ENCODE data around the gene KAZALD1.

The KAZALD1 gene

DNA sequence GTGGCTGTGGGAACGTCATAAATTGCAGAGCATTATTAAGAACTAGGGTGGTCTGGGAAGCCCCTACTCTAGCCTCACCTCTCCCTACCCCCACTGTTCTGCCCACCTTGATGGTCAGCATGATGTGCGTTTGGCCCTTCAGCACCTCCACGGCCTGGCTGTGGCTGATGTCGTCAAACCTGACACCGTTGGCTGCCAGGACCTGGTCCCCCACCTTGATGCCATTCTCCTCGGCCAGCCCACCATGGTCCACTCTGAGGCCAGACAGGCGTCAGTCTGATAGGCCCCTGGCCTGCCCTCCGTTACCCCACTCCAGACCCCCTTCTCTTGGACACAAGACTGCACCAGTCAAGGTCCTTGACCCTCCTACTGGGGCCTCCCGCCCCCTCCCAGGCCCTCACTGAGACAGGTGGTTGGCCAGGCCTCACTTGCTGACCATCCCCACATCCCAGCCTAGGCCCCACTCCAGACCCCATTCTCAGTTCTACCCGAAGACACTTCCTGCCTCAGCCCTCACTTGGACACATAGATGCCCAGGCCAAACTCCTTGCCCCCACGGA lies 40.0 kb upstream of the KAZALD1 start:
- no peak for DNase-seq
- TF ChIP-seq POLR2A (IDR thresholded peaks at IDR 0.05; ENCODE audit: low read length) (no peak), GATA1 (IDR thresholded peaks at IDR 0.05; ENCODE audit: low read depth, low read length) (no peak)

DNA sequence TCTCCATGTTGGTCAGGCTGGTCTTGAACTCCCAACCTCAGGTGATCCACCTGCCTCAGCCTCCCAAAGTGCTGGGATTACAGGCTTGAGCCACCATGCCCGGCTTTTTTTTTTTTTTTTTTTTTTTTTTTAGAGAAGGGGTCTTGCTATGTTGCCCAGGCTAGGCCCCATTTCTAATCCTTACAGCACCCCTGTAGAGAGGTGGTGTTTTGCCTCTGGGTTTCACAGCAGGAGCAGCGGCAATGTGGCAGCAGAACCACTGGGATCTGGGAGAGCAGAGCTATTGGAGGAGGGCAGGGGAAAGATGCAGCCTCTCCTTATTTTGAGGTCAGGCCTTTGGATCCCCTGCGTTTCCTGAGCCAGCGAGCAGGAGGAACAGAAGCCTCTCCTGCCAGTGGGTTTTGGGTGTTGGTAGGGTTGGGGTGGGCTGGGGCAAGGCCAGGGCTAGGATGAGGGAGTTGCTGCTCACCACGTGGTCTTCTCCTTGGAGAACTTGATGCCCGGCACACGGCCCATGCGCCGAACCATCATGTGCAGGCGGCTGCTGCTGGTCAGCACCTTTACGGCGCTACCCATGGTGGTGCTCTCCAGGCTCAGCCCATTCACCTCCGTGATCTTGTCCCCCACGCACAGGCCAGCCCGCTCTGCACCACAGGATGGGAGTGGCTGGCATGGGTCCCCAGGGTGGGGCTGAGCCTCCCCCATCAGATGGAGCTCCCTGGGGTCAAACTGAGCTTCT lies 38.7 kb upstream of the KAZALD1 start:
- DNase-seq: no peak
- TF ChIP-seq POLR2A (IDR thresholded peaks at IDR 0.05; ENCODE audit: low read length) (no peak), GATA1 (IDR thresholded peaks at IDR 0.05; ENCODE audit: low read depth, low read length) (no peak)

DNA sequence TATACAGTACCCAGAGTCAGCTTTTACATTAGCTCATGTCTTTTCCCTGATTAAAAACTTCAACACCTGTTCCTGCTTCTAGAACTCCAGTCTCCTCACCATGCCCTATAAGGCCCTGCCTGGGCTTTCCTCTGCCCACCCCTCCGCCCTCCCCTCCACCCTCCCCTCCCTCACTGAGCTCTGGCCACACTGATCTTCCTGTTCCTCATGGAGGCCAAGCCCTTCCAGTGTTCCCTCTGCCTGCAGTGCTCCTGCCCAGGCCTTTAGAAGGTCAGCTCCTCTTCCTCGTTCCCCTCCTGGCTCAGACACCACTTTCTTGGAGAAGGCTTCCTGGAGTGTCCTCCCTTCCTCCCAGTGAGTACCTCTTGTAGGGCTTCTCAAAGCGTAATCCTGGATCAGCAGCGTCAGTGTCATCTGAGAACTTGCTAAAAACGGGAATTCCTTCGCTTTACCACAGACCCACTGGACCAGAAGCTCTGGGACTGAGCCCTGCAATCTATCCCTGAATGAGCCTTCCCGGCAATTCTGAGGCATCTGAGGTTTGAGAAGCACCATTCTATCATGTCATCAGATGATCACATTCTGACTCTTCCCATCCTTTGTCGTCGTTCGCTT lies 34.6 kb upstream of the KAZALD1 start:
- TF ChIP-seq GATA1 (IDR thresholded peaks at IDR 0.05; ENCODE audit: low read depth, low read length): no peak
- no peak for DNase-seq

DNA sequence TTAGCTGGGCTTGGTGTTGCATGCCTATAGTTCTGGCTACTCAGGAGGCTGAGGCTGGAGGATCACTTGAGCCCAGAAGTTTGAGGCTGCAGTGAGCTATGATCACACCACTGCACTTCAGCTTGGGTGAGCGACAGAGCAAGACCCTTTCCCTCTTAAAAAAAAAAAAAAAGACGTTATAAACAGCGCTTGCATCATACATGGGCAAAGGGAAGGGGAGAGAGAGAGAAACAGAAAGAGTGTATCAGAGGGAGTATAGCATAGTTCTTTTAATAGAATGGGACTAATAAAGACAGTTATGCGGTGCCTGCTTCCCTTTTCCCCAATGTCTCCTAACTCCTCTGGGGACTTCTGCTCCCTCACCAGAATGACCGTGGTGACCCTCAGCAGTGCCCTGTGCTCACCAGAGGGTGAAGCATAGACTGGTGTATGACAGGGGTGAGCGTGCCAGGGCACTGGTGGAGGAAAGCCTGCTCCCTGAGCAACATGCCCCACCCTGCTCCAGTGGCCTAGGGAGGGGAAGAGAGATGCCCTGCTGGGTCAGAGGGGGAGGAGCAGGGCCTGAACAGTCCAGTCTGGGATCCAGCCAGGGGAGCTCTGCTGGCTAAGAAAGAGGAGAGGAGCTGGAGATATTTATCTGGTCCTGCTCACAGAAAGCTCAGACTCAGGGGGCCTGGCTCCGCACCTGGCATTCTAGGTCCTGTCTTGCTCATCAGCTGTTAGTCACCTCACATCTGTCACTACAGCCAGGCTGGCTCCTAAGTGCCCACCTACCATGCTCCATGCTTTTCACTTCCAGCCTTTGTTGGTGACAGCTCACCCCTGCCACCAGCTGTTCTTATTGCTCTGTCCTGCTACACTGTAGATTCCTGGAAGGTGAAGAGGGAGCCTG lies 33.1 kb upstream of the KAZALD1 start:
- TF ChIP-seq POLR2A (IDR thresholded peaks at IDR 0.05; ENCODE audit: low read length) (no peak), GATA1 (IDR thresholded peaks at IDR 0.05; ENCODE audit: low read depth, low read length) (no peak)
- DNase-seq: no peak

DNA sequence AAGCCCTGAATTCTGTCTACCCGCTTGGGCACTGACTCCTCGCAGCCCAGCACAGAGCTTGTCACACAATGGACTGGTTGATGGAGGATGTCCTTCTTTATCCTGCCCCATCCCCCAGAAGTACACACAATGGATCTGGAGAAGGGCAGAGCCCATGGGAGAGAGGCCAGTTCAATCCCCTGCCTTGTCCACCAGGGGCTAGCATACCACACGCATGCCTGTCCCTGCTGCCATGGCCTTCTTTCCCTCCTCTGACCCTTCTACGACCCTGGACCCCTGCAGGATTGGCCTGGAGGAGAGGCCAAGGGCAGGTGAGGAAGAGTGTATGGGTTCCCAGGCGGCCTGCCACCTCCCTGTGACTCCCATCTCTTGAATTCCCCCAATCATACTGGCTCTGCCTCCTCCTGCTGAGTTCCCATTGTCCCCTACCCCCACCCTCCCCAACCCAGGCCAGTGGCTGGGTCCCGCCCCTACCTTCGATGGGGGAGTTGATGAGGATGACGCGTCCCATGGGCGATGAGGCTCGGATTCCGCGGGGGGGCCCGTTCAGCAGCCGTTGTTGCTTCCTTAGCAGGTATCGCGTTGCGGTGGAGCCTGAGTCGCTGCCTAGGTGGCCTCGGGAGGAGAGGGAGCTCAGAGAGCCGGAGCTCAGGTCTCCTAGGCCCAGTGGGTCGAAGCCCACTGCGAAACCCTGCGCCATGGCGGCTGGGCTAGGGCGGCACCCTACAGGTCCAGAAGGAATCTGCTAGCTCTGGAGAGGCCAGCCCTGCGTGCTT lies 32.1 kb upstream of the KAZALD1 start:
- TF ChIP-seq POLR2A (IDR thresholded peaks at IDR 0.05; ENCODE audit: low read length) (no peak), GATA1 (IDR thresholded peaks at IDR 0.05; ENCODE audit: low read depth, low read length) (no peak)
- no peak for DNase-seq

DNA sequence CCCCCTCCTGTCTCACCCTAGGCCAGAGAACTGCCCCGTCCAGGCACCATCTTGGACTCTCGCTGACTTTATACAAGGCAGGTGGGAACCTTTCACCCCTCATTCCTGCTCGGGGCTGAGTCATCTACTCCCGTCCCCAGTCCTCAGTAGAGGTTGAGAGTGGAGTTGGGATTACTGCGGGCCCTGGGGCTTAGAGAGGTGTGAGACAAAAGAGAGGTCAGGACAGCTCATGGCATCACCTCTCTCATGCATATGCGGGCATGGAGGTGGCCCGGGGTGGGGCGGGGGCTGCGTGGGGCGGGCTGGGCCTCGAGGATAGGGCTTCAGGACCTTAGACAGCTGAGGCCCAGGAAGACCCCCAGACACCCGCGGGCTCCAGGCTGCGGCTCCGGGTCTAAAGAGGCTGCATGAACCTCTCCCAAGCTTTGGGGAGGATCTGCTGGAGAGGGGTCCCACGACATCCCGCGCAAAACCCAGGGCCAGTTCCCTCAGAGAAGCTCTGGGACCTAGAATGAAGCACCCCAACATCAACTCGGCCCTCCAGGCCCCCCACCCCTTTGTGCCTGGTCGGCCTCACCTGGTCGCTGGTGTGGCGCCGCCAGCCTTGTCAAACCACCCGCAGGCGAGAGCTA lies 31.2 kb upstream of the KAZALD1 start:
- no peak for TF ChIP-seq POLR2A (IDR thresholded peaks at IDR 0.05; ENCODE audit: low read length)
- TF ChIP-seq GATA1 (IDR thresholded peaks at IDR 0.05; ENCODE audit: low read depth, low read length): no peak
- no peak for DNase-seq

DNA sequence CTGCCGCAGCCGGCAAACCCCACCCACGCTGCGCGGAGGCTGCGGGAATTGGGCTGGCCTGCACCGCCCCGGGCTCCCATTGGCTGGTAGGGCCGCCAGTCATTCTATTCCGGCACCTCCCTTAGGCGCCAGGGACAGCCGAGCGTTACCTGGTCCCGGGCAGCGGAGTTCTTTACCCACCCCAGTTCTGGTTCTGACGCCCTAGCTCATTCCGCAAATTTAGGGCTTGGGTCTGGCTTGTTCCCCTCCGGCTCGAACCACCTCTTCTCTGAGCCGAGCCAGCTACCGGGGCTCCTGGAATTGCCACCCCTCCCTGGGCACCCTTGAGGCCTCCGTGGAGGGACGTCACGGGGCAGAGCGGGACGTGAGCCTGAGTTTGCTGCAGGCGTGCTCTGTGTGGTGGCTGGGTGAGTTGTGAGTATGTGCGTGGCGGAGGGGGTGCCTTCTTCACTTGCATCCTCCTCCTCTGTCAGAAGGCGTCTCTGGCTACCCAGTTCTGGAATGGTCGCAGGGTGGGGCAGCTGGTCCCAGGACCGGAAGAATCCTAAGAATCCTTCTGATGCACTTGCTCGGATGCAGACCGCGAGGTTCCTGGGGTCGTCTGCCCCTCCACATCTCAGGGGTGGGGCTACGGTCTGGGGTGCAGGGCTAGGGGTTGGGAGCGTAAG lies 30.5 kb upstream of the KAZALD1 start, which contains the start of the genes PDZD7 and SFXN3:
PDZD7 (minus strand) TSS at position 2 of the 668 bp plus-strand sequence. CDS start 910 bp downstream, outside the sequence.
SFXN3 (plus strand) TSS at position 107 of the 668 bp plus-strand sequence. CDS start 3,461 bp downstream, outside the sequence.
- TF ChIP-seq POLR2A (IDR thresholded peaks at IDR 0.05; ENCODE audit: low read length): peak; percentile 48
- no peak for TF ChIP-seq GATA1 (IDR thresholded peaks at IDR 0.05; ENCODE audit: low read depth, low read length)
- peak; percentile 94 to 97 for DNase-seq

DNA sequence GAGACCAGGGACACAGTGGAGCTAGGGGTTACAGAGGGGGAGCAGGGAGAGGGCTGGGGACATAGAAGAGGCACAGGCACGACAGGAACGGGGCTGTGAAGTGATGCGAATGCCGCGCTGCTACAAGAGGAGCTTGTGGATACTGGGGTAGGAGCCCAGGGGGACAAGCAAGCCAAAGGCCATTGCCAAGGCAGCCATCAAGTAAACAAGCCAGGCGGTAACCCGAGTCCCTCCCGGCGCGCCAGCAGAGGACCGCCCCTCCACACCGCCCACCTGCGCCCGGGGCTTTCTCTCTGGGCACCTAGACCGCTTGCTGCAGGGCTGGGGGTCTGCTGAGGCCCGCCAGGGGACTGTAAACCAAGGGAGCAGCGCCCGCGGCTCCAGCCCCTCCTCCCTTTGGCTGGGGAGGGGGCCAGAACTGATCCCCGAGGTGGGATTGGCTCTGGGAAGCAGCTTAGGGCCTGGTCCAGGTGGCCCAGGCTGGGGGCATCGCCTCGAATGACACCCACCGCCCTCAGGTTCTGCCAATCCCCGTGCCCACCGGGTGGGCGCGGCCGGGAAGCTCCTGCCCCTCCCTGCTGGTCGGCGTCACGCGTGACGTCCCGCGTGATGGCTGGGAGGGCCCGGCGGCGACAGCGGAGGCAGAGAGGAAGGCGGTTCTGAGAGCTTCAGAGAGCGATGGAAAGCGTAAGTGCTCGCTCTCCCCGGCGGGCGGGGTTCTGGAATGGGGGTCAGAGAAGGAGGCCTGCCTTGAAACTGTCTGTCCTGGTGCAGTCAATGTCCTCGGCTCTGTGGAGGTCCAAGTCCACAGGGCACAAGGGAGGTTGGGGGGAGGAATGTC lies 29.8 kb upstream of the KAZALD1 start:
- TF ChIP-seq POLR2A (IDR thresholded peaks at IDR 0.05; ENCODE audit: low read length): no peak
- no peak for TF ChIP-seq GATA1 (IDR thresholded peaks at IDR 0.05; ENCODE audit: low read depth, low read length)
- DNase-seq: peak; percentile 62 to 81

DNA sequence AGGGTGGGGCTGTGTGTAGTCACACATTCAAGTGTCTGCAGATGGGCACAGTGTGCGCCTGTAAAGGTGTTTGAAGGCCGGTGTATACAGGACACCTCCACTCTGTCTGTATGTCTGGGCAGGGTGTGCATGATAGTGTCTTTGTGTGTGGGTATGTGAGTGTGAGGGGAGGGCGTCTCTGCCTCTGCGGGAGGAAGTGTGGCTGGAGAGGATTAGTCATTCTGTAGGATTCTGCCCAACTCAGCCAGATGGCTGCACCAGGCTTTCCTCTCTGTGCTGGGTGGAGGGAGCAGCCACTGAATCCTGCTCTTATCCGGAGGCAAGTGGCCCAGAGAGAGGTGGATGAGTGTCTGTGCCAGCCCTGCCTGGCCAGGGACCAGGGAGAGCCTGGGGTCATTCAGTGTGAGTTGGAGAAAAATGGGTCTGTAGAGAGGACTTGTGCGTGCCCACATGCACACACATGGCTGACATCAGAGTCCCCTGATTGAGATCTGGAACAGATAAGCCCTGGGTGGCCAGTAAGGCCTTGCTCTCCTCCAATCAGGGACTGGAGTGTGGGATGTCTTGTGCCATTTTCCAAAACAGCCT lies 29.1 kb upstream of the KAZALD1 start:
- DNase-seq: peak; percentile 37 to 61
- TF ChIP-seq POLR2A (IDR thresholded peaks at IDR 0.05; ENCODE audit: low read length) (peak; percentile 79), GATA1 (IDR thresholded peaks at IDR 0.05; ENCODE audit: low read depth, low read length) (no peak)

DNA sequence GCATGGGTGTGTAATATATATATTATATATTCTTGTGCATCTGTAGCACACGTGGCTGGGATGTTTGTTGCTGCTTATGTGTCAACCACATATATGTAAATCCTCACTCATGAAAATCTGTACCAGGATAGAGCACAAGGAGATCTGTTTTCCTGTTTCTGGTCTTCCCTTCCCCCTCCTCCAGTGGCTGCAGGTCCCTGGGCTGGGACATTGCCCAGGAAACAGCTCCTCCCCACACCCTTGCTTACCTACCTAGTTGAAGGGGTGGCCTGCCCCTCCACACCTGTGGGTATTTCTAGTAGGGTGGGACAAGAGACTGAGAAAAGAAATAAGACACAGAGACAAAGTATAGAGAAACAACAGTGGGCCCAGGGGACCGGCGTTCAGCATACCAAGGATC lies 28.5 kb upstream of the KAZALD1 start:
- no peak for TF ChIP-seq GATA1 (IDR thresholded peaks at IDR 0.05; ENCODE audit: low read depth, low read length)
- TF ChIP-seq POLR2A (IDR thresholded peaks at IDR 0.05; ENCODE audit: low read length): no peak
- no peak for DNase-seq

DNA sequence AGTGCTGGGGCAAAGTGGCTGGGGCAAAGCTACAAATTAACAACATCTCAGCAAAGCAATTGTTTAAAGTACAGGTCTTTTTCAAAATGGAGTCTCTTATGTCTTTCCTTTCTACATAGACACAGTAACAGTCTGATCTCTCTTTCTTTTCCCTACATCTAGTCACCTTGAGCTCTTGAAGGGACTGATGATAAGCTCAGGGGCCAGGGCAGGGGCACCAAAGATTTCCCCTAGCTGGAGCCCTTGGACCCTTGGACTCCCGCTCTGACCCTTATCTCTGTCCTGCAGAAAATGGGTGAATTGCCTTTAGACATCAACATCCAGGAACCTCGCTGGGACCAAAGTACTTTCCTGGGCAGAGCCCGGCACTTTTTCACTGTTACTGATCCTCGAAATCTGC lies 27.4 kb upstream of the KAZALD1 start:
- DNase-seq: peak; percentile 18 to 25

Measured in erythroblast (primary cell).